GM18520 (cell line): ENCODE results near the gene PTGR2.
"Not testable (repeated sequence)": the region's sequence is repeated elsewhere in the genome, so short reads cannot be mapped to it uniquely, and the experiment has no call there.

Experiments
- ATAC-seq: cut with Tn5 transposase; IDR thresholded peaks from one replicate; pipeline ENCODE4 v1.9.1; 2021; ENCODE audit not compliant: unreplicated experiment

The PTGR2 gene

DNA sequence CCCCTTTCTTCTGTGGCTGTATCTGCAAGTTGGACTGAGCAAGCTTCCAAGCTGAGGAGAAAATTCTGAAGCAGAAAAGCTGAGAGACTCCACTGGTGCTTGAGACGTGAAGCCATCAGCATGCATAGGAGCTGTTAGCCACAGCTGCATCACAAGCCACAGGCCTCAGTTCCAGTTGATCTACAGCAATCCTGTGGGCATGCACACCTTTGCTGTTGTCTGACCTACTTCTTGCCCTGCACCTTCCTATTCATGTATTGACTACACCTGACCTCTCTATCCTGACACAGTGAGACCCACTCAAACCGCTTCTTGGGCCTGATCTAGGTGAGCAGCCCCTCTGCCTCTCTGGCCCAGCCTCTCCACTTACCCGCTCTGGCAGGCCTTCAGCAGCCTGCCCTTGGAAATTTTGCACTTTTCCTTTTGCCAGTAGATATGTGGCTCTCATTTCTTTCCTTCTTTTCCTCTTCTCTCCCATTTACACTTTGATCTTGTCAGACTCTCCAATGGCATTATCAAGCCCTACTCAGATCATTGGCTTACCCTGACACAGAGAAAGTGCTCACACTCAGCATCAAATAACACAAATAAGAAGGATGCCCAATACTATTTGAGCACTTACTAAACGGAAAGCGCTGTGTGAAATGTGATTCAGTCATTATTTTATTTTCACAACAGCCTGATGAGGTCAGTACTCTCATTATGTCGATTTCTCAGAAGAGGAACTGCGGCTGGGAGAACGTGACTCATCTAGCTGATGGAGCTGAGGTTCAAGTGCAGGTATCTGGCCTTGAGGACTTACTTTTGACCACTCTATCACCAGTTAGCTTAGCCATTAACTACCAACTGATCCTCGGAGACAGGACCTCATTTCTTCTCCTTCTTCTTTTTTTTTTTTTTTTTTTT, 21.9 kb upstream of the PTGR2 start:
- peak; percentile 63 for ATAC-seq

- no peak for ATAC-seq
Observed at GRCh38 chr14:73833034-73833433, 18.6 kb upstream of the PTGR2 start.

- ATAC-seq: no peak
Observed at GRCh38 chr14:73833530-73834260, 17.9 kb upstream of the PTGR2 start.

DNA sequence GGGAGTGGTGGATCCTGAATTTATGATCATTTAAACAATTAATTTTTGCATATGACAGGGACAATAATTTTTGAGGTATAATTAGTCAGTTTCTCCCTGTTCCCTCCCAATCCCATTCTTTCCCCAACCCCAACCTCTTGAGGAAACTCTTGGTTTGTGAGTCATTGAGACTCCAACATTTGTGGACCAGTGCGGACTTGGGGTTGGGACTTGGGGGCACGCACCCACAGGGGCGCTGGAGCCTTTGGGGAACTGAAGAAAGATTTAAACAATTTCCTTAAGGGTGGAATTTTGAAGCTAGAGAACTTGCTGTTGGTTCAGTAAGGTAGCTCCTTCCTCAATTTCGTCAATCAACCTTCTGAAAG, 17.4 kb upstream of the PTGR2 start:
- ATAC-seq: no peak

DNA sequence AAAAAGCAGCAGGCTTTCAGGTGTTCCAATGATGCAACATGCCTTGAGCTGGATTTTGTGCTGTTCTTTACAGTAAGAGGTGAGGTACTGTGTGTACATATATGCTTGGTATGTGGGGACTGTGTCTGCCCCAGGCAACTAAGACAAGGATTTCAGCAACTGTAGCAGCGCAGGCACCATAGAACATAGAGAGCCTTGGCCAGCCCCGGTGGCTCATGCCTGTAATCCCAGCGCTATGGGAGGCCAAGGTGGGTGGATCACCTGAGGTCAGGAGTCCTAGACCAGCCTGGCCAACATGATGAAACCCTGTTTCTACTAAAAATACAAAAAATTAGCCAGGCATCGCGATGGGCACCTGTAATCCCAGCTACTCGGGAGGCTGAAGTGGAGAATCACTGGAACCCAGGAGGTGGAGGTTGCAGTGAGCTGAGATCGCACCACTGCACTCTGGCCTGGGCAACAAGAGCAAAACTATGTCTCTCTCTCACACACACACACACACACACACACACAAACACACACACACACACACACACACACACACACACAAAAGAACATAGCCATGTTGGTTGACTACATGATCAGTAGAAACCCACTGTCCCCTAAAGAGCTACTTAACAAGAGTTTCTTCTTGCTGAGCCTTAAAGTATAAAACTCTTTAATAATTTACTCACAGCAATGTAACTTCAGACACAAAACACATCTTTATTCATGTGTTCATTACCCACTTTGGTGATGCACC, 13.2 kb upstream of the PTGR2 start:
- ATAC-seq: not testable (repeated sequence)

DNA sequence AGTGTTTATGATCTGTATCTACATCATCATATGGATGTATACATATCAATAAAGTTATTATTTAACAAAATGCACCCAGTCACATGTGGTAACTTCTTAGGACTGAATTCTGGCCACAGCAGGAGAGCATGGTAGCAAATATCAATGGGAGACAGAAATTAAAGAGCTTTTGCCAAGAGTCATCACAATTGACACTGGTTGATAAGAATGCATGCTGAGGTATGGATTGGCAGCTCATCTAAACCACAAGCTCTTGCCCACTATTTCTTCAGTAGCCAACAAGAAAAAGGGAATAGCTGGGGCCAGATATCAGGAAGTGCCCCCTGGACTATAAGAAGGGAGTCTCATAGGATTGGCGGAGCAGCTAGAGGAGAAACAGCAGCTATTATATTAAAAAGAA, 9.4 kb upstream of the PTGR2 start:
- ATAC-seq: no peak

DNA sequence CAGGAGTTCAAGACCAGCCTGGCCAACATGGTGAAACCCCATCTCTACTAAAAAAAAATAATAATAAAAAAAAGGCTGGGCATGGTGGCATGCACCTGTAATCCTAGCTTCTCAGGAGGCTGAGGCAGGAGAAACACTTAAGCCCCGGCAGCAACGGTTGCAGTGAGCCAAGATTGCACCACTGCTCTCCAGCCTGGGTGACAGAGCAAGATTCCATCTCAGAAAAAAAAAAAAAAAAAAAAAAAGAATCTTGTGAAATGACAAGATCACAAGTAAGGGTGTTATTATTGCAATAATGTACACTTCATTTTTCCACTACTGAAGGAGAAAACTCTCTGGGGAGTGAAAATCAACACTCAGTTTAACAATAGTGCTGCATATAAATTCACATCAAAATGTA, 8.8 kb upstream of the PTGR2 start:
- no peak for ATAC-seq

DNA sequence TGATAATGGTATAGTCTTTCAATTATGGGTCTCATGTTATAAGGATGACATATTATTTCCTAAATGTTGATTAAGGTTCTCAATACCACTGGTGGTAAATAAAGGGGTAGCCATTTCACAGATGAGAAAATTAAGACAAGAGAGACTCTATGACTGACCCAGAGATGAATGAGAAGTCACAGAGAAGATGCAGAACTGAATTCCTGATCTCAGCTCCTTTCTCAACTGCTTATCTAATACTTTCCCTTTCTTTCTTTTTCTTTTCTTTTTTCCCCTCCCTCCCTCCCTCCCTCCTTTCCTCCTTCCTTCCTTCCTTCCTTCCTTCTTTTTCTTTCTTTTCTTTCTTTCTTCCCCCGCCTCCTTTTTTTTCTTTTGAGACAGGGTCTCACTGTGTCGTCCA, 8.3 kb upstream of the PTGR2 start:
- ATAC-seq: no peak

DNA sequence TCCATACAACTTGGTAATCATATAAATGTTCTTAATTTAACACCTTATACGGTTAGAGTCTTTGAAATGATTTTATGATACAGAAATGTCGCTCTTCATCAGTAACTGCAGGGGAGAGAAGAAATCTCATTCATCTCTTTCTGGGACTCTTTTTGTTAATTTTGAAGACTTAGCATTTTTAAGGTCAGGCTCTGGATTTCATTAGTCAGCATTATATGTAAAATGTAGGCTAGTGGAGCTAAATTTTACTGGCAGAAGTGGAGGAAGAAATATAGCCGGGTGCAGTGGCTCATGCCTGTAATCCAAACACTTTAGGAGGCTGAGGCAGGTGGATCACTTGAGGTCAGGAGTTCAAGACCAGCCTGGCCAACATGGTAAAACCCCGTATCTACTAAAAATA, 4.7 kb upstream of the PTGR2 start:
- ATAC-seq: no peak

DNA sequence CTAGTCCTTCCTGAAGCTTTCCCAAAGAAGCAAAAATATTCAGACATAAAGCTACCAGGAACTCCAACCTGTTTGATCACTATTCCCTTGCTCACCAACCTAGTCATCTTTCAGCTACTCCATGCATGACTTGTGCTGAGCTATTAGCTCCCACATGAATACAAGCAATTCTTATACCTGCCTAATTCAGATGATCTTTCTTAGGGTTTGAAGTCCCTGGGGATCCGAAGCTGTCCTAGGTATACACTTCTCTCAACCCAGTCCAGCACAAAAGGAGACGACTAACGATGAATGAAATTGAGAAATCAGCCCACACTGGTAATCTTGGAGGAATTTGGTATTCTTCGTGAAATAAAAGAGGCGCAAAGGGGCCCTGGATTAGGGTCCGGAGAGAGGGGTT, 631 bp upstream of the PTGR2 start:
- ATAC-seq: no peak

DNA sequence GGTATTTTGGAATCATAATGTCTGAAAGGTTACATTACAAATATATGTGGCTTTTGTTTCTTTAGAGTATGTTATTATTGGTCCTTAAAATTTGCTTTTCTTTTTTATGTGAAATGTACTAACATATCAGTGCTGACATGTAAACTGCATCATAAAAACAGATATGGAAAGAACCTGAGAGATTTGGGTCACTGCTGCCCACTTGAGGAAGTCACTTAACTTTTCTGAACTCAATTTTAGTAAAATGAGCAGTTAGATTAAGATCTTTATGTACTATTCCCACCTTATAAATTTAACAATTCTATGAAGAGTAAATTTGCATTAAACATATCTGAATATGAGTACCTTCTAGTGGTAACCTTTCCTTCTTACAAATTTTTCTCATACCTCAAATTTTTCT, 7.5 kb downstream of the PTGR2 start:
- ATAC-seq: no peak

- ATAC-seq: no peak
Observed at GRCh38 chr14:73861073-73861472, 9.4 kb downstream of the PTGR2 start.

- ATAC-seq: no peak
Observed at GRCh38 chr14:73862480-73862879, 10.8 kb downstream of the PTGR2 start.

DNA sequence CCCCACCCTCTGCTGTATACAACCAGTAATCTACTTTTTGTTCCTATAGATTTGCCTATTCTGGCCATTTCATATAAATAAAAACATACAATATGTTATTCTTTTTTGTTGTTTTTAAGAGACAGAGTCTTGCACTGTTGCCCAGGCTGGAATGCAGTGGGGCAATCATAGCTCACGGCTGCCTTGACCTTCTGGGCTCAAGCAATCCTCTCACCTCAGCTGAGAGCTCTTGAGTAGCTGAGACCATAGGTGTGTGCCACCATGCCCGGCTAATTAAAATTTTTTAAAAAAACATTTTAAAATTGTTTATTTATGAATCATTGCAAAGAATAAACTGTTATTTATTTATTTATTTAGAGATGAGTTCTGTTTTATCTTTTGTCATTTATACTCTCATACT, 11.6 kb downstream of the PTGR2 start:
- ATAC-seq: no peak

DNA sequence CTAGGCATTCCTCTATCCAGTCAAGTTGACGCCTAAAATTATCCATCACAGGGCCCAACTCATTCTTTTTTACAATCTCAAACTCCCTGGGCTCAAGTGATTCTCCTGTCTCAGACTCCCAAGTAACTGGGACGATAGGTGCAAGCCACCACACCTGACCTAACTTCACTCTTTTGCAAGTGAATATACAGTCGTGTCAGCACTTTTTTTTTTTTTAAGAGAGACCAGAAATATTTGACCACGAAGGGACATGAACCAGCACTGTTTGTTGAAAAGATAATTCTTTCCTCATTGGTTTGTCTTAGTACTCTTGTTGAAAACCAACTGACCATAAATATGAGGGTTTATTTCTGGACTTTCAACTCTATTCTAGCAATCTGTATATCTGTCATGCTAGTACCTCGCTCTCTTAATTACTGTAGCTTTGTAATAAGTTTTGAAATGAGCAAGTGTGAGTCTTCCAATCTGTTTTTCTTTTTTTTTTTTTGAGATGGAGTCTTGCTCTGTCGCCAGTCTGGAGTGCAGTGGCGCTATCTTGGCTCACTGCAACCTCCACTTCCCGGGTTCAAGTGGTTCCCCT, 14.0 kb downstream of the PTGR2 start:
- no peak for ATAC-seq

- not testable (repeated sequence) for ATAC-seq
Observed at GRCh38 chr14:73869754-73870153, 18.1 kb downstream of the PTGR2 start.

DNA sequence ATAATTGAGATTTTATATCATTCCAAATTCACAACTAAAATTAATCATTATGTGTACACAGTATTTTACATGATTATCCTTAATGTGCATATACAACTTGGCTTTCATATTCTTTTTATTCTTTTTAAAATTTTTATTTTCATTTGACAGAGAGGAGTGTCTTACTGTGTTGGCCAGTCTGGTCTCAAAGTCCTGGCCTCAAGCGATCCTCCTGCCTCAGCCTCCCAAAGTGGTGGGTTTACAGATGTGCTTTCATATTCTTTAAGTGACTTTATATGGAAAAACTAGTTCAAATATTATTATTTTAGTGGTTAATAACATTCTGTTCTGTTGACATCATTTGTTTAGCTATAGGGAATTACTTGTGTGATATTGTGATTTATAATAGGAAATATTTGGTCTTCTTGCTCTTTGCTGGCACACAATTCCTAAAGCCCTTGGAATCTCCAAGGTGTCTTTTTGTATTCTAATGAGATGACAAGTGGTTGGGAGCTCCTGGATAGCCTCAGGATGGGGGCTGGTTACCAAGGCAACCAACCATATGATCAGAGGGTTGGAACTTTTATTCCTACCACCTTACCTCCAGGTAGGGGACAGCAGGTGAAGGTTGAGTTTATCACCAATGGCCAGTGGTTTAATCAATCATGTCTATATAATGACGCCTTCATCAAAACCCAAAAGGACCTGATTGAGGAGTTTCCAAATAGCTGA, 19.0 kb downstream of the PTGR2 start:
- ATAC-seq: no peak

GRCh38 chr14:73873660-73874059, 22.0 kb downstream of the PTGR2 start:
- no peak for ATAC-seq

- no peak for ATAC-seq
Observed at GRCh38 chr14:73877790-73878189, 26.2 kb downstream of the PTGR2 start.

DNA sequence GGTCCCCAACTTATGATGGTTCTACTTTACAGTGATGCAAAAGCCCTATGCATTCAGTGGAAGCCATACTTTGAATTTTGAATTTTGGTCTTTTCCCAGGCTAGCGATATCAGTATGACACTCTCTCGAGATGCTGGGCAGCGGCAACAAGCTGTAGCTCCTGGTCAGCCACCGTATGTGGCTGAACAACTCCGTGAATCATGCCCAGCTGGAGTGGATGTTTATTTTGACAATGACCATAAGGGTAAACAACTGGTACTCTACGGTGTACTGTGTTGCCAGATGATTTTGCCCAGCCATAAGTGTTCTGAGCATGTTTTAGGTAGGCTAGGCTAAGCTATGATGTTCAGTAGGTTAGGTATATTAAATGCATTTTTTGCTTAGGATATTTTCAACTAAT, 26.8 kb downstream of the PTGR2 start:
- ATAC-seq: no peak

DNA sequence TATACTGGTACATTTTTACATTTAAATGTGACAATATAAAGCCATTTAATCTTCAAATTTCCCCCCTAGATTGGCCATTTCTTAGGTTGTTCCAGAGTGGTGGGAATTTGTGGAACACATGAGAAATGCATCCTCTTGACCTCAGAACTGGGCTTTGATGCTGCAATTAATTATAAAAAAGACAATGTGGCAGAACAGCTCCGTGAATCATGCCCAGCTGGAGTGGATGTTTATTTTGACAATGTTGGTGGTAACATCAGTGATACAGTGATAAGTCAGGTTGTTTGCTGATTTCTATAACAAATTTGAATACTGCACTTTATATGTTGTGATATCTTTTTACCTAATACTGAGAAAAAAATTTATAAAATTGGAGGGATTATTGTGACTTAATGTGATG, 27.4 kb downstream of the PTGR2 start:
- no peak for ATAC-seq
